Bronchial epithelial cell (primary cell): ENCODE data around the gene PFKFB3. TPM values are rescaled to one million over a fixed set of nuclear protein-coding genes. Genes with fewer than 3 reads are reported as not detected.
"Not testable (repeated sequence)": the region's sequence is repeated elsewhere in the genome, so short reads cannot be mapped to it uniquely, and the experiment has no call there.

Experiments
- DNase-seq: peaks from one replicate; pipeline ENCODE4 v3.0.0-alpha.2; 2010; ENCODE audit warnings: low read depth
- FAIRE-seq: peaks from 2 replicates; lab custom pipeline; 2011; peaks lifted over from hg19 to GRCh38; lab: Jason Lieb, UNC
- H3K27me3 ChIP-seq: 2 replicates; pipeline ENCODE4 v1.5.1; 2011; ENCODE audit warnings: low read length; ENCODE audit not compliant: control insufficient read depth, insufficient read depth
- H3K36me3 ChIP-seq: 2 replicates; pipeline ENCODE4 v1.5.1; 2011; ENCODE audit warnings: low read length; ENCODE audit not compliant: control insufficient read depth, insufficient read depth
- H3K4me3 ChIP-seq: 2 replicates; pipeline ENCODE4 v1.5.1; 2011; ENCODE audit warnings: mild to moderate bottlenecking, low read depth, low read length, control low read depth
- CTCF ChIP-seq: IDR thresholded peaks from 2 replicates; pipeline ENCODE4 v1.5.1; 2011; ENCODE audit warnings: mild to moderate bottlenecking, moderate library complexity, low read length, control low read depth, inconsistent platforms; ENCODE audit not compliant: insufficient read depth, severe bottlenecking
- total RNA-seq: library from RNA; depleted of rRNA; stranded (reverse); fragments of >200 nt; gene quantifications from 2 replicates; pipeline ENCODE4 v1.2.1, GENCODE V29; 2014

The PFKFB3 gene
- total RNA-seq, 1 donor from 2014 or later = 18.7 TPM

- TF ChIP-seq CTCF = no peak
- FAIRE-seq (no peak), DNase-seq (no peak)
- H3K4me3 ChIP-seq = no peak overlapping the region
- H3K36me3 ChIP-seq = peaks cover 14% of the 10 kb centered on the region
- no peaks in the 10 kb centered on the region for H3K27me3 ChIP-seq
Observed at GRCh38 chr10:6237199-6237530, 34.4 kb downstream of the PFKFB3 start.

GRCh38 chr10:6238587-6239212 lies 36.0 kb downstream of the PFKFB3 start:
- not testable (repeated sequence) for H3K36me3 ChIP-seq, FAIRE-seq, H3K27me3 ChIP-seq, H3K4me3 ChIP-seq
- peak; percentile 10 for DNase-seq

- FAIRE-seq = peak; percentile 97
- Histone ChIP-seq H3K27me3 (no peaks in the 10 kb centered on the region), H3K4me3 (no peak overlapping the region), H3K36me3 (no peaks in the 10 kb centered on the region)
- TF ChIP-seq CTCF = no peak
- peak; percentile 99 for DNase-seq
Observed at GRCh38 chr10:6239213-6239991, 36.7 kb downstream of the PFKFB3 start.

- FAIRE-seq (no peak), DNase-seq (no peak)
- no peak for TF ChIP-seq CTCF
- H3K36me3 ChIP-seq = no peaks in the 10 kb centered on the region
- H3K4me3 ChIP-seq = no peak overlapping the region
- H3K27me3 ChIP-seq = no peaks in the 10 kb centered on the region
Observed at GRCh38 chr10:6240254-6240653, 37.5 kb downstream of the PFKFB3 start.

GRCh38 chr10:6242089-6242488 lies 39.4 kb downstream of the PFKFB3 start:
- no peak for FAIRE-seq
- no peak overlapping the region for H3K4me3 ChIP-seq
- H3K36me3 ChIP-seq = no peaks in the 10 kb centered on the region
- TF ChIP-seq CTCF = no peak
- H3K27me3 ChIP-seq = no peaks in the 10 kb centered on the region
- DNase-seq = no peak

GRCh38 chr10:6244510-6244909 lies 41.8 kb downstream of the PFKFB3 start:
- TF ChIP-seq CTCF = no peak
- FAIRE-seq (no peak), DNase-seq (no peak)
- no peaks in the 10 kb centered on the region for H3K27me3 ChIP-seq
- no peaks in the 10 kb centered on the region for H3K36me3 ChIP-seq
- no peak overlapping the region for H3K4me3 ChIP-seq
